ENCODE data around the gene NOTUM. TPM values are rescaled to one million over a fixed set of nuclear protein-coding genes. Genes with fewer than 3 reads are reported as not detected.

NOTUM gene
- total RNA-seq, 3 donors from 2014 or later, result 0.13 TPM; not detected in 2

DNA sequence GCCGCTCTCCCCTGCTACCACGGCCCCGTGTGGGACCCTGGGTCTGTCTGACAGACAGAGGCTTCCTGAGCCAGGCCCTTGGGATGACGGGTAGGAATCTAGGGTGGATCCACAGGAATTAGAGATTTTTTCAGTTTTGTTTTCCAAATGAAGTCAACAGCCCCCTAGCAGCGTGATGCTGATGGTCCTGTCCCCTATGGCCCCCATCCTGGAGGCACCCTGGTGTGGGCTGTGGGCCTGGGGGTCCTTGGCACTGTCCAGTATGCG lies 46.2 kb upstream of the NOTUM start:
- no peaks in the 10 kb centered on the region for H3K9me3 ChIP-seq
- ATAC-seq (no peak), DNase-seq (no peak)
- H3K36me3 ChIP-seq (ENCODE audit: low read depth), result no peaks in the 10 kb centered on the region
- H3K4me3 ChIP-seq, result no peak overlapping the region
- intact Hi-C loops (cut with DNase I, micrococcal nuclease), result no loop called here
- TF ChIP-seq, protein P1, sequence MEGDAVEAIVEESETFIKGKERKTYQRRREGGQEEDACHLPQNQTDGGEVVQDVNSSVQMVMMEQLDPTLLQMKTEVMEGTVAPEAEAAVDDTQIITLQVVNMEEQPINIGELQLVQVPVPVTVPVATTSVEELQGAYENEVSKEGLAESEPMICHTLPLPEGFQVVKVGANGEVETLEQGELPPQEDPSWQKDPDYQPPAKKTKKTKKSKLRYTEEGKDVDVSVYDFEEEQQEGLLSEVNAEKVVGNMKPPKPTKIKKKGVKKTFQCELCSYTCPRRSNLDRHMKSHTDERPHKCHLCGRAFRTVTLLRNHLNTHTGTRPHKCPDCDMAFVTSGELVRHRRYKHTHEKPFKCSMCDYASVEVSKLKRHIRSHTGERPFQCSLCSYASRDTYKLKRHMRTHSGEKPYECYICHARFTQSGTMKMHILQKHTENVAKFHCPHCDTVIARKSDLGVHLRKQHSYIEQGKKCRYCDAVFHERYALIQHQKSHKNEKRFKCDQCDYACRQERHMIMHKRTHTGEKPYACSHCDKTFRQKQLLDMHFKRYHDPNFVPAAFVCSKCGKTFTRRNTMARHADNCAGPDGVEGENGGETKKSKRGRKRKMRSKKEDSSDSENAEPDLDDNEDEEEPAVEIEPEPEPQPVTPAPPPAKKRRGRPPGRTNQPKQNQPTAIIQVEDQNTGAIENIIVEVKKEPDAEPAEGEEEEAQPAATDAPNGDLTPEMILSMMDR (IDR thresholded peaks at IDR 0.05), result no peak
- no peaks in the 10 kb centered on the region for H3K4me1 ChIP-seq (ENCODE audit: low read depth)

DNA sequence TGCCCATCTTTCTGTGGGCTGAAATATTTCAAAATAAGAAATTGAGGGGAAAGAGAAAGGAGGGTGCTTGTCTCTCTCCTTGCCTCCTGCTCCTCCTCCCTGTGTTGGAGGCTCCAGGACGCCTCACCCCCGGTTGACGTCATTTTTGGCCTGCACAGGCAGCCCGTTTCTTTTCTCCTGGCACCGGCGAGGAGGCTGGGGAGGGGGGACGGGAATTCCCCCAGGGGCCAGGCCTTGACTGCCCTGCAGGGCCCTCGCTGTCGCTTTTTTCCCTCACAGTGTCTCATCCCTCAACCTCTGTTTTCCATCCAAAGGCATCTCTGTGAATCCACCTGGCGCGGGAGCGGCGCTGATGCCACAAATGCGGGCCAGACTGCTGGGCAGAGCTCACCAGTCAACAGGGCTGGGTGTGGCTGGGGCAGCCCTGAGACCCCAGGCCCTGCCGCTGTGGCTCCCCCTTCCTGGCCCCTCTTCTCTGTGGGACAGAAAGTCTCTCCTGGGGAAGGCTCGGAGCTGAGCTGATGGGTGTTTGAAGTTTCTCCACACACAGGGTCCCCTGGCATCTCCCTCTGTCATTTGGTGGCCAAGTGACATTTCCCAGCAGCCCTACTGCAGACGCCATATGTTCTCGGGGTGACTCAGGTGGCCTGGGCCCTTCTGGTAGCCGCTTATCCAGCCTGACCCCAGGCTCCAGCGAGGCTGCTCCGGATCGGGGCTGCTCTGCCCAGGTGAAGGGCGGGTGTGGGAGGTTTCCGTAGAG lies 45.7 kb upstream of the NOTUM start:
- DNase-seq (no peak), ATAC-seq (no peak)
- intact Hi-C loops (cut with DNase I, micrococcal nuclease), result no loop called here
- TF ChIP-seq, protein P1 (IDR thresholded peaks at IDR 0.05), result no peak
- Histone ChIP-seq H3K36me3 (ENCODE audit: low read depth) (no peaks in the 10 kb centered on the region), H3K4me1 (ENCODE audit: low read depth) (no peaks in the 10 kb centered on the region), H3K4me3 (no peak overlapping the region), H3K9me3 (no peaks in the 10 kb centered on the region)

DNA sequence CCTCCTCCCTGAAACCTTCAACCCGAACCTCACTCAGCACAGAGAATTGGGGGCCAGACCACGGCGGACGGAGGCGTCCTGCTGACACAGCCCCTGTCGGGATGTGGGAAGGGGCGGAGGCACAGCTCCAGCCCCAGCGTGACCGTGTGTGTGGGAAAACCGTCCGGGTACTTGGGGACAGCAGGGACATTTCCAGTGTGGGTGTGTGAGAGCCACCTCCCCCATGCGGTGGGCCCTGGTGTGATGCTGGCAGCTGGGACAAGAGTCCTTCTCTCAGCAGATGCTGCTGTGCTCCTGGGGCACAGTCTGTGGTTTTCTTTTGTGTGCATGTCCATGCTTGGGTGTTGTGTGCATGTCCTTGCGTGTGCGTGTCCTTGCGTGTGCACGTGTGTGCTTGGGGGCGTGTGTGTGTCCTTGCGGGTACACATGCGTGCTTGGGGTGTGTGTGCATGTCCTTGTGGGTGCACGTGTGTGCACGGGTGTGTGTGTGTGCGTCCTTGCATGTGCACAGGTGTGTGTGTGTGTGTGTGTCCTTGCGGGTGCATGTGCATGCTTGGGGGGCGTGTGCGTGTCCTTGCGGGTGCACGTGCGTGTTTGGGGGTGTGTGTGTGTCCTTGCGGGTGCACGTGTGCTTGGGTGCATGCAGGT lies 44.8 kb upstream of the NOTUM start:
- TF ChIP-seq, protein P1 (IDR thresholded peaks at IDR 0.05), result no peak
- no peak for ATAC-seq

DNA sequence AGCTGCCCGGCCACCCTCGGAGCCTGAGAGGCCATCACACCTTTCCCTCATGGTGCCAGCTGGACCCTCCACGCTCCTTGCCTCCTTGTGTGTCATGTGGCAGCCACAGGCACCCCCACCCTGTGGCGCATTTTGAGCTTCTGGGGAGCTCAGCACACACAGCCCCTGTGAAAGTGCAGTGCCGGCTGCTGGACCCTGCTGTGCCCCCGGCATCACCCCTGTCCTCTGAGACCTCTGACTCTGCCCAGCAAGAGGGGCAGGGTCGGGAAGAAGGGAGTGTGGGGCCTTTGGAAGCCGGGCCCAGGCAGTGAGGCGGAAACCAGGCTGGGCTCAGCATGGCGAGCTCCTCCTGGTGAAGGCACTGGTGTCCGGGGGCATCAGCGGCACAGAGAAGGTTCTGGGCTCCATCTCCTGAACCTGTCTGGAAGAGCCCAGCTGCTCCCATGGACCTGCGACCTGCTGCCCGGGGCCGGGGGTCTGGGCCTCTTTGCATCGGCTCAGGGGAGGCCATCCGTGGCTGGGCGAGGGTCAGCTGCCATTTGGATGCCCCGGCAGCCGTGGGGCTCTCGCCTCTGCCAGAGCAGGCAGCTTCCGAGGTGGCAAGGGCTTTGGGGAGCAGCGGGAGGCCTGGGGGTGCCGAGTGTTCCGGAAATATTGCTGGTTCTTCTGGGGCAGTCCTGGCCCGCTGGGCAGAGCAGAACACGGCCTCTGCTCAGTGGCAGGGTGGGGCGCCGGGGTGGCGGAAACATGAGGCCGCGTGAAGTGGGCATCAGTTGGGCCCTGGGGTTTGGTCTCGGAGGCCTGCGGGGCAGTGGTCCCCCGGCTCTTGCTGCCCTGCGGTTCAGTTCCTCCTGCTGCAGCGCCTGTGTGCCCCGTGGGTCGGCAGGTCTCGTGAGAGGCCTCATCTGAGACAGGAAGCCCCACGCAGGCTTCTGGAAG lies 43.8 kb upstream of the NOTUM start:
- Histone ChIP-seq H3K4me3 (no peak overlapping the region), H3K4me1 (ENCODE audit: low read depth) (no peaks in the 10 kb centered on the region), H3K36me3 (ENCODE audit: low read depth) (no peaks in the 10 kb centered on the region), H3K9me3 (no peaks in the 10 kb centered on the region)
- intact Hi-C loops (cut with DNase I, micrococcal nuclease), result no loop called here
- TF ChIP-seq, protein P1 (IDR thresholded peaks at IDR 0.05), result no peak
- DNase-seq, result no peak
- ATAC-seq, result no peak

More for the DNA sequence above, 44.8 kb upstream of the NOTUM start:
- intact Hi-C loops (cut with DNase I, micrococcal nuclease), result no loop called here
- Histone ChIP-seq H3K36me3 (ENCODE audit: low read depth) (no peaks in the 10 kb centered on the region), H3K9me3 (no peaks in the 10 kb centered on the region), H3K4me3 (no peak overlapping the region), H3K4me1 (ENCODE audit: low read depth) (no peaks in the 10 kb centered on the region)
- DNase-seq, result no peak

DNA sequence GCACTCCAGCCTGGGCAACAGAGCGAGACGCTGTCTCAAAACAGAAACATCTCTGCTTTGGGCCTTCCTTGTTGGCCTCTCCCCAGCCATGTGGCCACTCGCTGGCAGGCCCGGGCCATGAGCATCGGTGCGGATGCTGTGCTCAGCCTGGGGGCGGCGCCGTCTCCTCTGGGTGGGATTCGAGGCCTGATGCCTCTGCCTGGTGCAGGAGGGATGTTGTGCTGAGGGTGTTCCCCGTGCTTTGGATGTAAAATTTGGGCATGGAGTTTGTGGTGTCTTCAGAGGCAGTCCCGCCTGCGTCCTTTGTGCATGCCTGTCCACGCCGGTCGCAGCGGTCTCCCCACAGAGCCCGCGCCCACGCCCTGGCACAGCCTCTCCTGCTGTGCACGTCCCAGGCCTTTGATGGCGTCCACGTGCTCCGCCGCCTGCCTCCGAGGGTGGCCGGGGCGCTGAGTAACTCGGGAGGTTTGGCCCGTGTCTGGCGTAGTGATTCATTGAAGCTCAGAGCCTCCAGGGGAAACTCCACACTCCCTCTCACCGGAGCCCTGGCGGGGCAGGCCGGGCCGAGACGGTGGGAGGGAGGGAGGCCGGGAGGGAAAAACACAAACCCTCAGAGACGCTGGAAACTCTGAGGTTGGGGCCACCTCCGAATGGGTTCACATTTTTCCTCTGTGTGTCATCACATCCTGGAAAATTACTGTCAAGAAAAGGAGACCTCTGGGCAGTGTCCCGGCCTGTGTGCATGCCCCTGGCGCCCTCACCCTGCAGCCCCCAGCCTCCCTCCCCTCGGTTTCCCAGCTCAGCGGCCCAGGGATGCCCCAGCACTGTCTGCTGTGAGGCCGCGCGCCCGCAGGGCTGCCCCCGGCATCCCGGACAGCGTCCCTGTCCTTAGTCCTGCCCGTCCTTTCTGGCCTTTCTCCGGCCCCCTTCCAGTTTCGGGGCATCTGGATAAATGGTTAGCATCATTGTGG lies 42.7 kb upstream of the NOTUM start:
- intact Hi-C loops (cut with DNase I, micrococcal nuclease), result no loop called here
- H3K4me1 ChIP-seq (ENCODE audit: low read depth), result no peaks in the 10 kb centered on the region

More for the DNA sequence above, 42.7 kb upstream of the NOTUM start:
- Histone ChIP-seq H3K36me3 (ENCODE audit: low read depth) (no peaks in the 10 kb centered on the region), H3K4me3 (no peak overlapping the region), H3K9me3 (no peaks in the 10 kb centered on the region)
- TF ChIP-seq, protein P1 (IDR thresholded peaks at IDR 0.05), result no peak
- ATAC-seq (peak; percentile 32), DNase-seq (no peak)
